Right kidney (tissue), 9 donors: ENCODE results near the gene PPHLN1.

Source experiments
- DNase-seq: peaks from one replicate; pipeline ENCODE4 v3.0.0-alpha.2; 2016
- long read RNA-seq, 8 donors: transcript quantifications; one replicate each; lab custom pipeline, GENCODE V29; 2026

Gene PPHLN1, protein sequence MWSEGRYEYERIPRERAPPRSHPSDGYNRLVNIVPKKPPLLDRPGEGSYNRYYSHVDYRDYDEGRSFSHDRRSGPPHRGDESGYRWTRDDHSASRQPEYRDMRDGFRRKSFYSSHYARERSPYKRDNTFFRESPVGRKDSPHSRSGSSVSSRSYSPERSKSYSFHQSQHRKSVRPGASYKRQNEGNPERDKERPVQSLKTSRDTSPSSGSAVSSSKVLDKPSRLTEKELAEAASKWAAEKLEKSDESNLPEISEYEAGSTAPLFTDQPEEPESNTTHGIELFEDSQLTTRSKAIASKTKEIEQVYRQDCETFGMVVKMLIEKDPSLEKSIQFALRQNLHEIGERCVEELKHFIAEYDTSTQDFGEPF
- long read RNA-seq, donor 1, full-length matches to known transcripts: 36 of 234 reads
- long read RNA-seq, donor 1, partial matches to known transcripts: 116 of 234 reads
- long read RNA-seq, donor 1, other reads (novel, unspliced or antisense): 82 of 234 reads
- long read RNA-seq, donor 2, full-length matches to known transcripts: 10 of 21 reads
- long read RNA-seq, donor 2, partial matches to known transcripts: 11 of 21 reads
- long read RNA-seq, donor 2, other reads (novel, unspliced or antisense): 0 of 21 reads
- long read RNA-seq, donor 3, full-length matches to known transcripts: 16 of 129 reads
- long read RNA-seq, donor 3, partial matches to known transcripts: 79 of 129 reads
- long read RNA-seq, donor 3, other reads (novel, unspliced or antisense): 34 of 129 reads
- long read RNA-seq, donor 4, full-length matches to known transcripts: 31 of 231 reads
- long read RNA-seq, donor 4, partial matches to known transcripts: 142 of 231 reads
- long read RNA-seq, donor 4, other reads (novel, unspliced or antisense): 58 of 231 reads
- long read RNA-seq, donor 5, full-length matches to known transcripts: 24 of 322 reads
- long read RNA-seq, donor 5, partial matches to known transcripts: 298 of 322 reads
- long read RNA-seq, donor 5, other reads (novel, unspliced or antisense): 0 of 322 reads
- long read RNA-seq, donor 6, full-length matches to known transcripts: 11 of 17 reads
- long read RNA-seq, donor 6, partial matches to known transcripts: 6 of 17 reads
- long read RNA-seq, donor 6, other reads (novel, unspliced or antisense): 0 of 17 reads
- long read RNA-seq, donor 7, full-length matches to known transcripts: 36 of 46 reads
- long read RNA-seq, donor 7, partial matches to known transcripts: 10 of 46 reads
- long read RNA-seq, donor 7, other reads (novel, unspliced or antisense): 0 of 46 reads
- long read RNA-seq, donor 8, full-length matches to known transcripts: 27 of 251 reads
- long read RNA-seq, donor 8, partial matches to known transcripts: 162 of 251 reads
- long read RNA-seq, donor 8, other reads (novel, unspliced or antisense): 62 of 251 reads

DNA sequence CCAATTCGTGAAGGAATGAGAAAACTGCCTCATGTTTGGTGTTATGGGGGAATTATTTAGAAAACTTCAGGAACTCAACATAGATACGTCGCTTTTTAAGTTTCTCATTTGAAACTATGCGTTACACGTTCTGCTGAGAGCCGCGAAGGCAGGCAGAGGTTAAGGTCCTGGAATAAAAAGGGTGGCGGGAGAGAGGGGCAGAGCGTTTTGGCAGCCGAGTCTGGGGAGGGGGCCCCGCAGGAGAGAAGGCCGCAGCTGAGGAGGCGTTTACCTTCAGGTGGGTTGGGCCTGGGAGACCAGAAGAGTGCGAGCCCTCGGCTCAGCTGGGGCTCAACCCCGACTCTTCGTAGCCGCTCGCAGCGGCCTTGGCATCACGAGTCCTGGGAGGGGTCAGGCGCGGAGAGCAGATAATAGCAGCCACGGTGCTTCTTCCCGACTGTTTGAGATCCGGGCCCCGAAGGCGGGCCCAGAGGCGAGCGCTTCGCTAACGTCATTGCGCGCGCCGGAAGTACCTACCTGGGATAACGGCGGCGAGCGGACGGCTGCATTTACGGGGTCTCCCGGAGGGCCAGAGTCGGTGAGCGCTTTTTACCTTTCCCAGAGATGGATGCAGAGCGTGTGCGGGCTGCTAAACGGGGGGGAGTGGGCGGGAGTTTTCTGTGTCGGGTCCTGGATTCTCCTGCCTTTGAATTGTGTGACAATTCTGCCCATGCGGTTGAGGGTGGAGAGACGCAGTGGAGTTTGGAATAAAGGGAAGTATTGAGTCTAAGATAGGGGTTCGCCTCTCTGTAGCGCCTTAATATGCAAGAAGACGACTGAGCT is at the start of gene PPHLN1, which contains the start of gene ZCRB1:
TSS of gene PPHLN1 (plus strand) at position 515 of the 822 bp plus-strand sequence. CDS start 9,736 bp downstream, outside the sequence.
TSS of gene ZCRB1 (minus strand) at position 442 of the 822 bp plus-strand sequence. CDS start 1,992 bp downstream, outside the sequence.
- DNase-seq: peak; percentile 94

DNA sequence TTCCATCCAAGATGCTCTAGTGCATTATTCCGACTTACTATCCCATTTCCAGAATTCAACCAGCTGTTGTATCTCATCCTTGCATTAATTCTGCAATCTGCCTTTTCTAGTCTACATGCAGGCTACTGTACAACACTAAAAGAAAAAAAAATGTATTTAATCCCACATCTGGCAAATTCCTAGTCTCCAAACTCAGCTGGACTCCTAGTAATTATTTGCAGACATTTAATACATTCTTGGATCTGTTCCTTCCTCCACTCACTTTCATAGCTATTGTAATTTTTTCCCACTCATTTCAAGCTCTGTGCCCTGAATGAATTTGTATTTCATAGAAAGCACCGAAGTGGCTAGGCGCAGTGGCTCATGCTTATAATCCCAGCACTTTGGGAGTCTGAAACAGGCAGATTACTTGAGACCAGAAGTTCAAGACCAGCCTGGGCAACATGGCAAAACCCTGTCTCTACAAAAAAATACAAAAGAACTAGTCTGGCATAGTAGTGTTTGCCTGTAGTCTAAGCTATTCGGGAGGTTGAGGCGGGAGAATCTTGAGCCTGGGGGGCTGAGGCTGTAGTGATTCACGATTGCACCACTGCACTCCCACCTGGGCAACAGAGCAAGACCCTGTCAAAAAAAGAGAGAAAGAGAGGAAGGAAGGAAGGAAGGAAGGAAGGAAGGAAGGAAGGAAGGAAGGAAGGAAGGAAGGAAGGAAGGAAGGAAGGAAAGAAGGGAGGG is 48.4 kb upstream of the PPHLN1 start:
- DNase-seq: no peak

DNA sequence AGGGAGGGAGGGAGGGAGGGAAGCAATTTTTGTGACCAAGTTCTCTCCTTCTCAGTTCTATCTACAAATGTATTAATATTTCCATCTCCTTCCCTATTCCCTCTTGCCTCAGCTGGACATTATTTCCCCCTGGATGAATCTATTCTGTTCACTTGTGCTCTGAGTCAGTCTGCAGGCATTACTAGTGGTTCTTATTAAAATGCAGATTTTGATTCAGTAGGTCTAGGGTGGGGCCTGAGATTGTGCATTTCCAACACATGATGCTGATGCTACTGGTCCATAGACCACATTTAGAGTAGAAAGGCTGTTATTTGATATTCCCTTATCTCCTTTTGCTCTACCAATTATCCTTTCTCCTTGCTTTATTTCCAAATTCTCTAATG is 47.8 kb upstream of the PPHLN1 start:
- DNase-seq: no peak

DNA sequence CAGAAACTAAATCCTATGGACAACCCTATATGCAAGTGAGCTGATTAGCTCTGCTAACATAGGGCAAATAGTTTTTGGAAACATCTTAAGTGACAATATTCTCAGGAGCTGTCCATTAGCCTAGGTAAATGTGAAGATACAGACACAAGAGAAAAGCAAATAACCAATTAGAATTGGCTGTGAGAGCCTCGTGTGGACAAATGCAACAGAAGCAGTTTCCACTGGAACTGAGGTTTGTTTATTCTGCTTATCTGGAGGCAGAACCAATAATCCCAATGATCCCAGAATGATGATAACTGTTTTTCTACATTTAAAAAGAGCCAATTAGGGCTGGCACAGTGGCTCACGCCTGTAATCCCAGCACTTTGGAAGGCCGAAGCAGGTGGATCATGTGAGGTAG is 44.7 kb upstream of the PPHLN1 start:
- DNase-seq: no peak

- no peak for DNase-seq
Observed at GRCh38 chr12:42281844-42282243, 44.1 kb upstream of the PPHLN1 start.

- DNase-seq: no peak
Observed at GRCh38 chr12:42282294-42282693, 43.7 kb upstream of the PPHLN1 start.

GRCh38 chr12:42283739-42284138 is 42.2 kb upstream of the PPHLN1 start:
- DNase-seq: no peak

- DNase-seq: no peak
Observed at GRCh38 chr12:42284157-42284556, 41.8 kb upstream of the PPHLN1 start.

- no peak for DNase-seq
Observed at GRCh38 chr12:42284876-42285275, 41.1 kb upstream of the PPHLN1 start.

DNA sequence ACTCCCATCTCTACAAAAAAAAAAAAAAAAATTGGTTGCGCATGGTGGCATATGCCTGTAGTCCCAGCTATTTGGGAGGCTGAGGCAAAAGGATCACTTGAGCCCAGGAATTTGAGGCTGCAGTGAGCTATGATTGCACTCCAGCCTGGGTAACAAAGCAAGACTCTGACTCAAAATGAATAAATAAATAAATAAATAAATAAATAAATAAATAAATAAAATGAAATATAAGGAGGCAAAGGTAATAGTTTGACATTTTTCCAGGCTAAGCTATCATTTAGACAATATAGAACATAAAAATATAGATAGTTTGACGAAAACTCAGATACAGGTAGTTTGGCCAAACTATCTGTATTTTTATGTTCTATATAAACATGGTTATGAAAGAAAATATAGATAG is 40.5 kb upstream of the PPHLN1 start:
- DNase-seq: no peak

DNA sequence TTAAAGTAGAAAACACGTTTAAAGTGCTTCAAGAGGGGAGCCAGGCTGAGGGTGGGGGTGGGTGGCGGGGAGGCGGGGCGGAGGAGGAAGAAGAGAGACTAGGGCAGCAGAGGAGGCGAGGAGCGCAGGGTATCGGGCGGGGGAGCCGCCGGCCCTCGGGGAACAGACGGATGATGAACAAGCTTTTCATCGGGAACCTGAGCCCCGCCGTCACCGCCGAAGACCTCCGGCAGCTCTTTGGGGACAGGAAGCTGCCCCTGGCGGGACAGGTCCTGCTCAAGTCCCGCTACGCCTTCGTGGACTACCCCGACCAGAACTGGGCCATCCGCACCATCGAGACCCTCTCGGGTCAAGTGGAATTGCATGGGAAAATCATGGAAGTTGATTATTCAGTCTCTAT is 39.2 kb upstream of the PPHLN1 start:
- no peak for DNase-seq

GRCh38 chr12:42288544-42288943 is 37.4 kb upstream of the PPHLN1 start:
- DNase-seq: no peak

DNA sequence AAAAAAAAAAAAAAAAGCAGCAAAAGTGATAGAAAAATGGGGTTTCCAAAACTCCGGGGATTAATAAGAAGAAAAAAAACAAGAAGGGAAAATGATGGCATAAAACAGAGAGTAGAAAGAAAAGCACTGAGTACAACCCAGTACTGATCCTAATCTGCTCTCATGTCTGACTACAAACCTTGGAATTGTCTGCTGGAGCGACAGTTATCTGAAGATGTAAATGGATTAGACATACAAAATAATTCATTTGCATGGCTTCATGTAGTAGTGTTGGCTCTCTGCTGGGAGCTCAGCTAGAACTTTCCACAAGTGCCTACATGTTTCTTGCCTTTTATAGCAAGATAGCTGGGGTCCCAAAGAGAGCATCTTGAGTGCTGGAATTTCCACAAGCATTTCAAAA is 34.3 kb upstream of the PPHLN1 start:
- DNase-seq: no peak

GRCh38 chr12:42296503-42297109 is 29.4 kb upstream of the PPHLN1 start:
- no peak for DNase-seq

DNA sequence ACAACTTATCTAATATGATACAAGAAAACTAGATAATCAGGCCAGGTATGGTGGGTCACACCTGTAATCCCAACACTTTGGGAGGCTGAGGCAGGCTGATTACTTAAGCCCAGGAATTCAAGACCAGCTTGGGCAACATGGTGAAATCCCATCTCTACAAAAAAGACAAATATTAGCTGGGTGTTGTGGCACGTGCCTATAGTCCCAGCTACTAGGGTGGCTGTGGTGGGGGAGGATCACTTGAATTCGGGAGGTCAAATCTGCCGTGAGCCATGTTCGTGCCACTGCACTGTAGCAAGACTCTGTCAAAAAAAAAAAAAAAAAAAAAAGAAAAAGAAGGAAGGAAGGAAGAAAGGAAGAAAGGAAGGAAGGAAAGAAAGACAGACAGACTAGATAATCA is 27.1 kb upstream of the PPHLN1 start:
- DNase-seq: no peak

GRCh38 chr12:42299392-42300308 is 26.3 kb upstream of the PPHLN1 start:
- DNase-seq: no peak

DNA sequence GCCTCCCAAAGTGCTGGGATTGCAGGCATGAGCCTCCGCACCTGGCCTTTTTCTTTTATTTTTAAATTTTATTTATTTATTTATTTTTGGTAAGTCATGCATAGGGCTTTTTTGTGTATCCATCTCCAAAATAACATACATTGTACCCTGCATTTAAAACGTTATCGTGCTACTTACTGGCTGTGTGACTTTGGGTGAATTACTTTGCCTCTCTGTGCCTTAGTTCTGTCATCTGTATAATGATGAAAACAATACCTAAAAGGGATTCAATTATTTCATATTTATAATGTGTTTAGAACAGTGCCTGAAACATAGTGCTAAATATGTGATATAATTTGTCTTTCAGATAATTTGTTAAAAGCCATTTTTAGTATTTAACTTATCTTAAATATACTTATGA is 19.7 kb upstream of the PPHLN1 start:
- DNase-seq: no peak

GRCh38 chr12:42308390-42308789 is 17.6 kb upstream of the PPHLN1 start:
- DNase-seq: no peak

GRCh38 chr12:42309996-42310395 is 16.0 kb upstream of the PPHLN1 start:
- DNase-seq: no peak
